Astrocyte (in vitro differentiated cells and primary cell): ENCODE data around the gene DLGAP4.

Experiments
- EZH2 ChIP-seq: IDR thresholded peaks from 2 replicates; pipeline ENCODE4 v1.6.1; 2012; ENCODE audit warnings: mild to moderate bottlenecking, low read length, inconsistent platforms; ENCODE audit not compliant: insufficient read depth
- TF ChIP-seq, protein P1 (sequence below): IDR thresholded peaks from 2 replicates; pipeline ENCODE4 v1.5.1; 2011; ENCODE audit warnings: low read depth, mild to moderate bottlenecking, inconsistent platforms, low read length, moderate library complexity; ENCODE audit not compliant: insufficient read depth

DNA sequence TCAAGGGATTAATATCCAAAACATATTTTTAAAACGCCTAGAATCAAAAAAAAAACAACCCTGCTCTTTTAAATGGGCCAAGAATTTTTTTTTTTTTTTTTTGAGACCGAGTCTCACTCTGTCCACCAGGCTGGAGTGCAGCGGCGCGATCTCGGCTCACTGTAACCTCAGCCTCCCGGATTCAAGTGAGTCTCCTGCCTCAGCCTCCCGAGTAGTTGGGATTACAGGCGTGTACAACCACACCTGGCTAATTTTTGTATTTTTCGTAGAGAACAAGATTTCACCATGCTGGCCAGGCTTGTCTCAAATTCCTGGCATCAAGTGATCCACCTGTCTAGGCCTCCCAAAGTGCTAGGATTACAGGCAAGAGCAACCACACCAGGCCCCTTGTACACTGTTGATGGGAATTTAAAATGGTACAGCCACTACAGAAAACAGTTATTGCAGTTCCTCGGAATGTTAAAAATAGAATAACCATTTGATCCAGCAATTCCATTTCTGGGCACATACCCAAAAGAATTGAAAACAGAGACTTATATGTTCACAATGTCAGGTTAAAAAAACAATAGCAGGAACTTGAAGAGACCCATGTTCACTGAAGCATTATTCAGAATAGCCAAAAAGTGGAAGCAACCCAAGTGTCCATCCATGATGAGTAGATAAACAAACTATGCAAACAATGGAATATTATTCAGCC is 232.0 kb downstream of the DLGAP4 start:
- TF ChIP-seq, protein P1, sequence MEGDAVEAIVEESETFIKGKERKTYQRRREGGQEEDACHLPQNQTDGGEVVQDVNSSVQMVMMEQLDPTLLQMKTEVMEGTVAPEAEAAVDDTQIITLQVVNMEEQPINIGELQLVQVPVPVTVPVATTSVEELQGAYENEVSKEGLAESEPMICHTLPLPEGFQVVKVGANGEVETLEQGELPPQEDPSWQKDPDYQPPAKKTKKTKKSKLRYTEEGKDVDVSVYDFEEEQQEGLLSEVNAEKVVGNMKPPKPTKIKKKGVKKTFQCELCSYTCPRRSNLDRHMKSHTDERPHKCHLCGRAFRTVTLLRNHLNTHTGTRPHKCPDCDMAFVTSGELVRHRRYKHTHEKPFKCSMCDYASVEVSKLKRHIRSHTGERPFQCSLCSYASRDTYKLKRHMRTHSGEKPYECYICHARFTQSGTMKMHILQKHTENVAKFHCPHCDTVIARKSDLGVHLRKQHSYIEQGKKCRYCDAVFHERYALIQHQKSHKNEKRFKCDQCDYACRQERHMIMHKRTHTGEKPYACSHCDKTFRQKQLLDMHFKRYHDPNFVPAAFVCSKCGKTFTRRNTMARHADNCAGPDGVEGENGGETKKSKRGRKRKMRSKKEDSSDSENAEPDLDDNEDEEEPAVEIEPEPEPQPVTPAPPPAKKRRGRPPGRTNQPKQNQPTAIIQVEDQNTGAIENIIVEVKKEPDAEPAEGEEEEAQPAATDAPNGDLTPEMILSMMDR: no peak
- TF ChIP-seq EZH2: no peak
